Kidney epithelial cell (primary cell): Measurements from ENCODE around the gene JUND. TPM values are rescaled to one million over a fixed set of nuclear protein-coding genes. Genes with fewer than 3 reads are reported as not detected.

Source experiments
- DNase-seq: peaks from one replicate; pipeline ENCODE4 v3.0.0-alpha.2; 2010; ENCODE audit warnings: low read depth
- H3K27me3 ChIP-seq: 2 replicates; pipeline ENCODE4 v1.6.0; 2011; ENCODE audit warnings: low read length; ENCODE audit not compliant: control insufficient read depth, insufficient read depth
- H3K36me3 ChIP-seq: 2 replicates; pipeline ENCODE4 v1.5.1; 2011; ENCODE audit warnings: low read length; ENCODE audit not compliant: control insufficient read depth, insufficient read depth
- H3K4me3 ChIP-seq: 2 replicates; pipeline ENCODE4 v1.5.1; 2011; ENCODE audit warnings: low read depth, mild to moderate bottlenecking, control low read depth, low read length
- CTCF ChIP-seq: IDR thresholded peaks from 2 replicates; pipeline ENCODE4 v1.5.1; 2011; ENCODE audit warnings: mild to moderate bottlenecking, moderate library complexity, low read length, control low read depth, inconsistent platforms; ENCODE audit not compliant: insufficient read depth, poor library complexity, severe bottlenecking
- total RNA-seq: library from RNA; depleted of rRNA; stranded (reverse); fragments of >200 nt; gene quantifications from 2 replicates; pipeline ENCODE4 v1.2.3, GENCODE V29; 2015

Gene JUND
- total RNA-seq, 1 donor from 2014 or later = 262 TPM

GRCh38 chr19:18264971-18265540 lies 16.4 kb downstream of the JUND start:
- TF ChIP-seq CTCF = no peak
- Histone ChIP-seq H3K36me3 (no peaks in the 10 kb centered on the region), H3K4me3 (no peak overlapping the region), H3K27me3 (no peaks in the 10 kb centered on the region)
- no peak for DNase-seq

GRCh38 chr19:18264137-18264854 lies 17.1 kb downstream of the JUND start:
- TF ChIP-seq CTCF = no peak
- H3K36me3 ChIP-seq = no peaks in the 10 kb centered on the region

GRCh38 chr19:18263324-18264136 lies 17.9 kb downstream of the JUND start:
- no peak for DNase-seq
- Histone ChIP-seq H3K36me3 (no peaks in the 10 kb centered on the region), H3K4me3 (no peak overlapping the region), H3K27me3 (no peaks in the 10 kb centered on the region)
- no peak for TF ChIP-seq CTCF

More at GRCh38 chr19:18264137-18264854, 17.1 kb downstream of the JUND start:
- DNase-seq = no peak
- Histone ChIP-seq H3K4me3 (no peak overlapping the region), H3K27me3 (no peaks in the 10 kb centered on the region)

- DNase-seq = no peak
- no peak for TF ChIP-seq CTCF
- H3K4me3 ChIP-seq = no peak overlapping the region
Observed at GRCh38 chr19:18262917-18263316, 18.5 kb downstream of the JUND start.

GRCh38 chr19:18262144-18262543 lies 19.3 kb downstream of the JUND start:
- DNase-seq = no peak
- Histone ChIP-seq H3K36me3 (no peaks in the 10 kb centered on the region), H3K4me3 (no peak overlapping the region), H3K27me3 (no peaks in the 10 kb centered on the region)
- no peak for TF ChIP-seq CTCF

More at GRCh38 chr19:18262917-18263316, 18.5 kb downstream of the JUND start:
- H3K36me3 ChIP-seq = no peaks in the 10 kb centered on the region
- no peaks in the 10 kb centered on the region for H3K27me3 ChIP-seq
